22Rv1 (cell line): ENCODE results near the gene BCL11B.

Experiments
- H3K27ac ChIP-seq: fragments of 450-650 bp; 2 replicates; pipeline ENCODE4 v1.5.1; 2017
- CTCF ChIP-seq: fragments of 450-650 bp; IDR thresholded peaks from 2 replicates; pipeline ENCODE4 v1.5.1; 2017; ENCODE audit warnings: mild to moderate bottlenecking
- ZFX ChIP-seq: fragments of 450-650 bp; IDR thresholded peaks from 2 replicates; pipeline ENCODE4 v1.6.1; 2017; ENCODE audit warnings: antibody characterized with exemption, borderline replicate concordance

BCL11B gene

GRCh38 chr14:99221445-99221844, 50.6 kb downstream of the BCL11B start:
- H3K27ac ChIP-seq = no peak overlapping the region
- TF ChIP-seq ZFX = no peak
- TF ChIP-seq CTCF = no peak

- H3K27ac ChIP-seq = no peak overlapping the region
- TF ChIP-seq ZFX (no peak), CTCF (no peak)
Measured at GRCh38 chr14:99217066-99217955, 54.7 kb downstream of the BCL11B start.

DNA sequence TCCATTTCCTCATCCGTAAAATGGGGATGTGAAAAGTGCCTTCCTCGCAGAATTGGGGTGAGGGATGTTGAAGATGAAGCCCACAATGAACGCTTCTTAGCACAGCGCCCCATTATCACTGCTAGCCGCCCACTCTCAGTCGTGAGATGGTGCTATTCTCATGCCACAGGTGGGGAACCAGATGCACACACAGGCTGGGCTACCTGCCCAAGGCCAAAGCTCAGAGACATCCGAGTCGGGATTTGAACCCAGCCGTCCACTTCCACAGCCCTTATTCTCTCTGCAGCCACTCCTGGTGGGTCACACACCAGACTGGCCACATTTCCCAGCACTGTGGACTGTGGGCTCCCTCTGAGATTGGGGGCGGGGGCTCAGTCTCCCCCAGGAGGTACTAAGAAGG, 55.8 kb downstream of the BCL11B start:
- no peak overlapping the region for H3K27ac ChIP-seq

DNA sequence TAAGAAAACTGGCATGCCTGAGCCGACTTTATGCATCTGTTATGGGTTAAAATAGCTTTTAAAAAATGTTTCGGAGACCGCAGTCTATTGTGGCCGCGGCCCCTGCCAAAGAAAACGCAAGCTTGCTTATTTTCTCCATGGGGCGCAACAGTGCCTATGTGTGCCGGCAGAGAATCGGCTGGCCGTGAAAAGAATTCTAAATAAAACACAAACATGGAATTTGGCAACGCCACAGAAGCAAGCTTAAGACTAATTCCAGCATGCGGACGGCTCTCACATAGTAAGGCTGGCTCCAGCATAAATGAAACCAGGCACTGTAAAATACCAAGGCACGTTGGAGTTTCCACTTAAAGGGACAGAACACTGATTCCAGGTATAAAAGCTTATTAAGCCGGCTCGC, 56.7 kb downstream of the BCL11B start:
- no peak overlapping the region for H3K27ac ChIP-seq
- TF ChIP-seq ZFX = no peak
- no peak for TF ChIP-seq CTCF

More for the DNA sequence above, 55.8 kb downstream of the BCL11B start:
- TF ChIP-seq ZFX = no peak
- TF ChIP-seq CTCF = no peak

DNA sequence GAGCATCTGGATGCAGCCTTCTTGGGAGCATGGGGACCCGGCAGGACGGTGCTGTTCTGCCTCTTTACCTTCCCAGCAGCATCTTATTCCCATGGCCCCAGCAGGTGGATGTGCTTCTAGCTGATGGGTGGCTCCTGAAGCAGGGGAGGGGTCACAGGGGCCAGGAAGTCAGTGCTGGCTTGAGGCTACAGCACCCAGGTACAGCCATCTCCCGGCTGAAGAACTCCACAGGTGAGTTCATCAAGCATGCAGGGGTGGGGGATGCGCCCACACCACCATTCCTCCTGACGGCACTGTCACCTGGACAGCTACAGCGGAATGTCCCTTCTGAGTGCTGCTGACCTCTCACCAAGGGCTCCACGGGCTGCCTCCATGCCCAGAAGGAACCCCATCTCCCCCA, 57.3 kb downstream of the BCL11B start:
- TF ChIP-seq CTCF = no peak
- no peak for TF ChIP-seq ZFX
- H3K27ac ChIP-seq = no peak overlapping the region

- H3K27ac ChIP-seq = no peak overlapping the region
- TF ChIP-seq ZFX (no peak), CTCF (no peak)
Measured at GRCh38 chr14:99213527-99213971, 58.4 kb downstream of the BCL11B start.

DNA sequence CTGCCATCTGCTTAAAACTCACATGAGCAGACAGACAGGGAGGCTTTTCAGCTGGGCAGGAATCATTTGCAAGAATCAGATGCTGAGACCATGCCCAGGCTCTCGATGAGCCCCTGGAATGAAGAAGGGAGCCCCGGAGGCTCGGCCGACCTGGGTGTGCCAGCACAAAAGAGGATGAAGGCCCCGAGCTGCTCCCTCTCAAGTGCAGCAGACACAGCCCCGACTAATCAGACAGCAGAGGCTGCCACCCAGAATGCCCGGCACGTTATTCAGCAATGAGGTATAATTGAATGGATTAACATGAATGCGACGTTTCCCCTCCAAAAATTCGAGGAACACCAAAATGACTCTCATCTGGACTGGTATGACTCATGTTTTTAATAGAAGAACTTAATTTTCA, 58.9 kb downstream of the BCL11B start:
- no peak overlapping the region for H3K27ac ChIP-seq
- TF ChIP-seq ZFX = no peak
- no peak for TF ChIP-seq CTCF
